PC-9 (cell line): Measurements from ENCODE around the gene LYRM1. TPM values are rescaled to one million over a fixed set of nuclear protein-coding genes. Genes with fewer than 3 reads are reported as not detected.

ENCODE experiments used
- BruUV-seq: library from RNA; stranded (reverse); fragments of 400-500 nt; replicated peaks from 2 replicates; lab custom pipeline; 2021; lab: Mats Ljungman, UMichigan
- CTCF ChIA-PET: fragments of 300-600 bp; sonication (Branson Sonifier 250); formaldehyde crosslinking; loops from one replicate; lab custom pipeline; 2022; ENCODE audit warnings: antibody characterized with exemption; lab: Charles Lee
- POLR2A ChIA-PET: fragments of 300-600 bp; sonication (Branson Sonifier 250); formaldehyde crosslinking; loops from one replicate; lab custom pipeline; 2022; ENCODE audit warnings: antibody characterized with exemption; ENCODE audit not compliant: unreplicated experiment; lab: Charles Lee
- DNase-seq, 2 experiments: peaks; one replicate each; pipeline versions ENCODE4 v3.0.0 to v3.0.0-alpha.2; 2015 to 2022; ENCODE audit warnings: mixed read lengths in 1 of 2
- H2AFZ ChIP-seq: fragments of 200-600 bp; sonication (generic); 2 replicates; pipeline ENCODE4 v1.8.1; 2017; ENCODE audit warnings: antibody characterized with exemption
- H3F3A ChIP-seq: fragments of 200-600 bp; sonication (generic); 2 replicates; pipeline ENCODE4 v1.8.1; 2017; ENCODE audit warnings: antibody characterized with exemption, mild to moderate bottlenecking, low read depth; ENCODE audit not compliant: insufficient read depth
- H3K27ac ChIP-seq: fragments of 200-600 bp; sonication (generic); 2 replicates; pipeline ENCODE4 v1.6.1; 2016; ENCODE audit warnings: mixed run types
- H3K27me3 ChIP-seq: fragments of 200-600 bp; sonication (generic); 2 replicates; pipeline ENCODE4 v1.6.1; 2016; ENCODE audit warnings: low read depth, mixed run types; ENCODE audit not compliant: insufficient read depth
- H3K36me3 ChIP-seq: fragments of 200-600 bp; sonication (generic); 2 replicates; pipeline ENCODE4 v1.6.1; 2016; ENCODE audit warnings: low read depth, mixed run types
- H3K4me1 ChIP-seq: fragments of 200-600 bp; sonication (generic); replicated peaks from 2 replicates; pipeline ENCODE4 v1.6.1; 2016; ENCODE audit warnings: mixed run types; ENCODE audit not compliant: insufficient read depth
- H3K4me2 ChIP-seq: fragments of 200-600 bp; sonication (generic); 2 replicates; pipeline ENCODE4 v1.6.1; 2017; ENCODE audit warnings: mixed run types
- H3K4me3 ChIP-seq: fragments of 200-600 bp; sonication (generic); 2 replicates; pipeline ENCODE4 v1.6.1; 2016; ENCODE audit warnings: mixed run types
- H3K79me2 ChIP-seq: fragments of 200-600 bp; sonication (generic); 2 replicates; pipeline ENCODE4 v1.6.1; 2017; ENCODE audit warnings: low read depth, mixed run types
- H3K9me2 ChIP-seq: fragments of 200-600 bp; sonication (generic); 2 replicates; pipeline ENCODE4 v1.8.1; 2017; ENCODE audit warnings: mild to moderate bottlenecking; ENCODE audit not compliant: insufficient read depth
- H3K9me3 ChIP-seq: fragments of 200-600 bp; sonication (generic); 2 replicates; pipeline ENCODE4 v1.8.1; 2016; ENCODE audit warnings: low read depth; ENCODE audit not compliant: insufficient read depth
- H4K20me1 ChIP-seq: fragments of 200-600 bp; sonication (generic); 2 replicates; pipeline ENCODE4 v1.8.1; 2017; ENCODE audit not compliant: insufficient read depth
- EZH2 ChIP-seq: fragments of 200-600 bp; sonication (generic); IDR thresholded peaks from 2 replicates; pipeline ENCODE4 v1.8.0; 2017; ENCODE audit warnings: antibody characterized with exemption, low read depth
- intact Hi-C: fragments of 100-400 bp; cut with micrococcal nuclease; formaldehyde crosslinking; loops from one replicate; pipeline ENCODE4 v1.10.0; 2022; ENCODE audit not compliant: unreplicated experiment
- total RNA-seq: library from RNA; stranded (reverse); gene quantifications from 2 replicates; pipeline ENCODE4 v1.2.3, GENCODE V29; 2021
- TF ChIP-seq, protein P1 (sequence below): fragments of 200-600 bp; sonication (generic); conservative IDR thresholded peaks from 2 replicates; pipeline ENCODE4 v1.6.1; 2017; ENCODE audit warnings: mixed run types, antibody characterized with exemption, mild to moderate bottlenecking, moderate library complexity

The LYRM1 gene
- total RNA-seq, 1 experiment from 2014 or later: 51.7 TPM

DNA sequence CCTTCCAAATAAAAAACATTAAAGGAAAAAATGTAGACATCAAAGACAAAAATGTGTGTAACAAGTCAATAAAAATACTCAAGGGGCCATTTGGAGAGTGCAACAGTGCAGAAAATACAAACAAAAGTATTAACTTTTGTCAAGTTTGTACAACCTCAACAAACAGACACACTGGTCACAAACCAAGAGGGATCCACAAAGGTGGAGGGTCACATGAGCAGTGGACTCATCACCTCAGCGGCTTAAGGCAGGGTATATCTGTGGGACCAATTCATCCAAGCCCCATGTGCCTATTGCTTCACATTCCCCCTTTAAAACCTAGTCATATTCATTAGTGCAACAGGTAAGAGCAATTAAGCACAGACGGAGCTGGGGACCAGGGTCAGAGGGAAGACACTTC, 45.6 kb upstream of the LYRM1 start:
- H3K79me2 ChIP-seq: no peaks in the 10 kb centered on the region
- H3K4me3 ChIP-seq: no peak overlapping the region
- H3F3A ChIP-seq: peaks cover 18% of the 10 kb centered on the region; the same call in 1 of the 2 replicates
- ChIA-PET POLR2A (no interaction called here), CTCF (no interaction called here)
- no peaks in the 10 kb centered on the region for H3K9me3 ChIP-seq
- intact Hi-C loops: loop anchor here (1.0 to 5.0 kb wide), 3 partner anchors 20 to 247 kb away; no protein-coding TSS in a partner anchor
- TF ChIP-seq, protein P1, sequence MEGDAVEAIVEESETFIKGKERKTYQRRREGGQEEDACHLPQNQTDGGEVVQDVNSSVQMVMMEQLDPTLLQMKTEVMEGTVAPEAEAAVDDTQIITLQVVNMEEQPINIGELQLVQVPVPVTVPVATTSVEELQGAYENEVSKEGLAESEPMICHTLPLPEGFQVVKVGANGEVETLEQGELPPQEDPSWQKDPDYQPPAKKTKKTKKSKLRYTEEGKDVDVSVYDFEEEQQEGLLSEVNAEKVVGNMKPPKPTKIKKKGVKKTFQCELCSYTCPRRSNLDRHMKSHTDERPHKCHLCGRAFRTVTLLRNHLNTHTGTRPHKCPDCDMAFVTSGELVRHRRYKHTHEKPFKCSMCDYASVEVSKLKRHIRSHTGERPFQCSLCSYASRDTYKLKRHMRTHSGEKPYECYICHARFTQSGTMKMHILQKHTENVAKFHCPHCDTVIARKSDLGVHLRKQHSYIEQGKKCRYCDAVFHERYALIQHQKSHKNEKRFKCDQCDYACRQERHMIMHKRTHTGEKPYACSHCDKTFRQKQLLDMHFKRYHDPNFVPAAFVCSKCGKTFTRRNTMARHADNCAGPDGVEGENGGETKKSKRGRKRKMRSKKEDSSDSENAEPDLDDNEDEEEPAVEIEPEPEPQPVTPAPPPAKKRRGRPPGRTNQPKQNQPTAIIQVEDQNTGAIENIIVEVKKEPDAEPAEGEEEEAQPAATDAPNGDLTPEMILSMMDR: no peak
- no peak for TF ChIP-seq EZH2
- no peaks in the 10 kb centered on the region for H3K9me2 ChIP-seq
- H3K36me3 ChIP-seq: peaks cover 9% of the 10 kb centered on the region; the same call in 1 of the 2 replicates
- no peak overlapping the region for H3K27ac ChIP-seq
- H4K20me1 ChIP-seq: no peaks in the 10 kb centered on the region; the same call in 1 of the 2 replicates
- no peak for DNase-seq
- H2AFZ ChIP-seq: no peak overlapping the region
- peaks cover 30% of the 10 kb centered on the region for H3K4me1 ChIP-seq
- H3K27me3 ChIP-seq: no peaks in the 10 kb centered on the region
- no peak overlapping the region for H3K4me2 ChIP-seq
- no TSS peak for BruUV-seq

DNA sequence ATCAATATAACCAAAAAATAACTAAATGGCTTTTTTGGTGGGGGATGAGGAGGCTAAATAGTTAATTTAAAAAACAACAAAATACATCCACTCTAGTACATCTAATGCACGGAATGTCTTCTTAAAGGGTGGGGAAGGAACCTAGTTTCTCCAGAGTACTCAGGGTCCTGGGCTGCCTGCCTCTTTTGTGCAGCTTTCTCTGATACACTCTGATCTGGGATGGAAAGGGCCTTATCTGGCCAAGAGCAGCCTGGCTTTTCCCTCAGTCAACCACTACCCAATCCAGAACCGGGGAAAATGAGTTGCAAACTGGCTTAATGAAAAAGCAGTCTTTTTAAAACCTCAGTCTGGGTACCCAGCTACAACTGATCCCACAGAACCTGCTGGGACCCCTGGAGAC, 43.3 kb upstream of the LYRM1 start:
- CTCF ChIA-PET: no interaction called here
- H3K36me3 ChIP-seq: peaks cover 13% of the 10 kb centered on the region; the same call in 1 of the 2 replicates

DNA sequence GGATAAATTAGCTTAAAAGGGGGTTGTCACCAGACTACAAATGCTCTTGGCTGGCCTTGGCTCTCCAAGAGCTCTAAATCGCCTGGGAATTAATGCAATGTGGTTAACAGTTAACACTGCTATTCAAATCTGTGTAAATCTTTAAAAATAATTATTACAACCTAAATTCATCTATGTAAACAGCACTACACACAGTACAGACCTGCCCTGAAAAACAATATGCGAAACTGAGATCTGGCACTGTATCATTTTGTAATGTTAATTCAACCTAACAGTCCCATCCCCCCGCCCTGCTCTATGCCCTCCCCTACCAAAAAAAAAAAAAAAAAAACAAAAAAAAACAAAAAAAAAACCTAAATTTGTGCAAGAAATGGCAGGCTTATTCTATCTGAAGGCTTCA, 41.3 kb upstream of the LYRM1 start:
- Histone ChIP-seq H3F3A (no peaks in the 10 kb centered on the region), H3K9me3 (no peaks in the 10 kb centered on the region), H3K36me3 (peaks cover 13% of the 10 kb centered on the region; the same call in 1 of the 2 replicates), H2AFZ (no peak overlapping the region), H3K27me3 (no peaks in the 10 kb centered on the region), H3K4me2 (no peak overlapping the region), H3K9me2 (no peaks in the 10 kb centered on the region), H3K4me1 (no peaks in the 10 kb centered on the region), H3K27ac (no peak overlapping the region), H3K79me2 (peaks cover 17% of the 10 kb centered on the region), H4K20me1 (peaks cover 6% of the 10 kb centered on the region; the same call in 1 of the 2 replicates), H3K4me3 (no peak overlapping the region)
- no TSS peak for BruUV-seq
- no peak for DNase-seq
- POLR2A ChIA-PET: no interaction called here
- CTCF ChIA-PET: no interaction called here
- TF ChIP-seq, protein P1: no peak
- no peak for TF ChIP-seq EZH2
- intact Hi-C loops: no loop called here

More for the DNA sequence above, 43.3 kb upstream of the LYRM1 start:
- Histone ChIP-seq H3K79me2 (no peaks in the 10 kb centered on the region), H4K20me1 (no peaks in the 10 kb centered on the region; the same call in 1 of the 2 replicates), H3K27me3 (no peaks in the 10 kb centered on the region), H3K27ac (no peak overlapping the region), H3K4me3 (no peak overlapping the region), H2AFZ (no peak overlapping the region), H3K9me3 (no peaks in the 10 kb centered on the region), H3K9me2 (no peaks in the 10 kb centered on the region), H3K4me1 (peaks cover 6% of the 10 kb centered on the region), H3F3A (peaks cover 2% of the 10 kb centered on the region; the same call in 1 of the 2 replicates), H3K4me2 (no peak overlapping the region)
- intact Hi-C loops: no loop called here
- POLR2A ChIA-PET: no interaction called here
- BruUV-seq: no TSS peak
- no peak for DNase-seq
- TF ChIP-seq, protein P1: no peak
- TF ChIP-seq EZH2: no peak
